KMS-11 (cell line): ENCODE data around the gene SDR9C7.

ENCODE experiments used
- H2AFZ ChIP-seq: fragments of 200-600 bp; sonication (generic); 2 replicates; pipeline ENCODE4 v1.6.1; 2016; ENCODE audit warnings: antibody characterized with exemption, mixed run types, low read depth
- H3K27ac ChIP-seq: fragments of 200-600 bp; sonication (generic); 2 replicates; pipeline ENCODE4 v1.6.1; 2016; ENCODE audit warnings: mild to moderate bottlenecking, mixed run types
- H3K27me3 ChIP-seq: fragments of 200-600 bp; sonication (generic); 2 replicates; pipeline ENCODE4 v1.6.1; 2017; ENCODE audit warnings: mild to moderate bottlenecking, low read depth, mixed run types, moderate library complexity; ENCODE audit not compliant: insufficient read depth
- H3K36me3 ChIP-seq: fragments of 200-600 bp; sonication (generic); 2 replicates; pipeline ENCODE4 v1.6.1; 2017; ENCODE audit warnings: mild to moderate bottlenecking, mixed run types; ENCODE audit not compliant: insufficient read depth
- H3K4me1 ChIP-seq: fragments of 200-600 bp; sonication (generic); 2 replicates; pipeline ENCODE4 v1.6.1; 2016; ENCODE audit warnings: mild to moderate bottlenecking, low read depth, mixed run types; ENCODE audit not compliant: poor library complexity, severe bottlenecking
- H3K4me2 ChIP-seq: fragments of 200-600 bp; sonication (generic); 2 replicates; pipeline ENCODE4 v1.7.0; 2016; ENCODE audit warnings: mild to moderate bottlenecking, mixed run types
- H3K4me3 ChIP-seq: fragments of 200-600 bp; sonication (generic); IDR thresholded peaks from 2 replicates; pipeline ENCODE4 v1.6.1; 2017; ENCODE audit warnings: low read depth, low read length, mixed read lengths; ENCODE audit not compliant: insufficient read depth
- H3K79me2 ChIP-seq: fragments of 200-600 bp; sonication (generic); 2 replicates; pipeline ENCODE4 v1.6.1; 2016; ENCODE audit warnings: low read depth, mixed run types; ENCODE audit not compliant: insufficient read depth
- H3K9ac ChIP-seq: fragments of 200-600 bp; sonication (generic); 2 replicates; pipeline ENCODE4 v1.6.1; 2016; ENCODE audit warnings: mild to moderate bottlenecking, mixed run types
- H4K20me1 ChIP-seq: fragments of 200-600 bp; sonication (generic); 2 replicates; pipeline ENCODE4 v1.6.1; 2016; ENCODE audit warnings: mild to moderate bottlenecking, mixed run types; ENCODE audit not compliant: insufficient read depth
- CTCF ChIP-seq: fragments of 200-600 bp; sonication (generic); conservative IDR thresholded peaks from 2 replicates; pipeline ENCODE4 v1.6.1; 2017; ENCODE audit warnings: low read depth, mild to moderate bottlenecking, antibody characterized with exemption, low read length, moderate library complexity, mixed read lengths

The SDR9C7 gene

GRCh38 chr12:56935752-56936151 lies 1.5 kb upstream of the SDR9C7 start:
- H3K79me2 ChIP-seq = no peaks in the 10 kb centered on the region
- no peak overlapping the region for H3K27ac ChIP-seq
- H2AFZ ChIP-seq = no peak overlapping the region
- no peak overlapping the region for H3K4me2 ChIP-seq
- H3K4me1 ChIP-seq = peaks cover 4% of the 10 kb centered on the region
- H3K4me3 ChIP-seq = no peak overlapping the region
- no peak overlapping the region for H3K9ac ChIP-seq
- no peaks in the 10 kb centered on the region for H3K27me3 ChIP-seq
- no peaks in the 10 kb centered on the region for H4K20me1 ChIP-seq
- no peak for TF ChIP-seq CTCF
- H3K36me3 ChIP-seq = no peaks in the 10 kb centered on the region

- Histone ChIP-seq H3K36me3 (no peaks in the 10 kb centered on the region), H3K4me2 (no peak overlapping the region), H4K20me1 (no peaks in the 10 kb centered on the region), H3K4me3 (no peak overlapping the region), H3K4me1 (peaks cover 4% of the 10 kb centered on the region), H2AFZ (no peak overlapping the region), H3K27ac (no peak overlapping the region), H3K27me3 (no peaks in the 10 kb centered on the region), H3K9ac (no peak overlapping the region), H3K79me2 (no peaks in the 10 kb centered on the region)
- TF ChIP-seq CTCF = no peak
Observed at GRCh38 chr12:56935157-56935556, 949 bp upstream of the SDR9C7 start.

GRCh38 chr12:56932867-56933266 lies 1.3 kb downstream of the SDR9C7 start:
- Histone ChIP-seq H3K4me3 (no peak overlapping the region), H3K36me3 (no peaks in the 10 kb centered on the region), H3K4me2 (no peak overlapping the region), H3K4me1 (peaks cover 4% of the 10 kb centered on the region), H3K27me3 (no peaks in the 10 kb centered on the region), H3K9ac (no peak overlapping the region), H3K27ac (no peak overlapping the region), H3K79me2 (no peaks in the 10 kb centered on the region), H2AFZ (no peak overlapping the region), H4K20me1 (no peaks in the 10 kb centered on the region)
- no peak for TF ChIP-seq CTCF

- Histone ChIP-seq H2AFZ (no peak overlapping the region), H3K27me3 (no peaks in the 10 kb centered on the region), H3K36me3 (no peaks in the 10 kb centered on the region), H3K9ac (no peak overlapping the region), H3K4me1 (peaks cover 4% of the 10 kb centered on the region), H3K27ac (no peak overlapping the region), H3K4me2 (no peak overlapping the region), H3K4me3 (no peak overlapping the region), H4K20me1 (no peaks in the 10 kb centered on the region), H3K79me2 (no peaks in the 10 kb centered on the region)
- TF ChIP-seq CTCF = no peak
Observed at GRCh38 chr12:56932146-56932545, 2.1 kb downstream of the SDR9C7 start.
